ENCODE data around the gene CTBP2.

The CTBP2 gene

DNA sequence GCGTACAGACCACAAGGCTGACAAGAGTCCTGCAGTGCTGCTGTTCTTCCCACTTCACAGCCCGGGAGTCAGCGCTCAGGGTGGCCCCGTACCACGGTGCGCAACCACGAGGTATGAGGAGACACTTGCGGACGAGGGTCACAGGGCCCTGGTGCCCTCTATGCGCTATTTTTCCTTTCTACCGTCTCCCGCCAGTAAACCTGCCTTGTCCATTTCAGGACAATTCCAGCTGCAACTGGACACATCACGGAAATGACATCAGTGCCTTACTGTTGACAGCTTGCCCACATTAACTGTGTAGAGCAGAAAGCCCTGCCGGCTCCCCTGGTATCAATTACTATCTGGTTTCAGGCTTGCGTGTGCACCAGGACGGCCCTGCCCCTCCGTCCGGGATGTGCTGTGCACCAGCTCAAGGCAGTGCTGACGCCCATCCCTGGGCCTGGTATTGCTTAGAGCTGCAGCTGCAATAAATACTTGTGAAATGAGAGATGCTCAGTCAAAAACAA is 153.4 kb downstream of the CTBP2 start:
- Histone ChIP-seq H2AFZ (ENCODE audit: low read length) (no peak overlapping the region), H4K20me1 (ENCODE audit: insufficient read depth, low read length) (no peaks in the 10 kb centered on the region), H3K9me3 (replicated peaks; ENCODE audit: insufficient read depth, low read length) (no peaks in the 10 kb centered on the region), H3K27me3 (replicated peaks; ENCODE audit: insufficient read depth, low read length) (peaks cover 96% of the 10 kb centered on the region), H3K4me3 (ENCODE audit: low read length) (no peak overlapping the region), H3K9ac (ENCODE audit: low read length) (no peak overlapping the region), H3F3A (ENCODE audit: insufficient read depth, low read length) (no peaks in the 10 kb centered on the region), H3K36me3 (replicated peaks; ENCODE audit: insufficient read depth, low read length) (no peaks in the 10 kb centered on the region), H3K4me2 (ENCODE audit: low read depth, low read length) (no peak overlapping the region), H3K79me2 (ENCODE audit: low read length) (no peaks in the 10 kb centered on the region), H3K9me2 (replicated peaks; ENCODE audit: insufficient read depth, low read length) (no peaks in the 10 kb centered on the region), H3K4me1 (ENCODE audit: low read length) (no peaks in the 10 kb centered on the region), H3K27ac (ENCODE audit: low read length) (no peak overlapping the region)
- TF ChIP-seq EZH2 (optimal IDR thresholded peaks at IDR 0.05; ENCODE audit: low read depth, low read length): no peak
- no peak for TF ChIP-seq EZH2phosphoT487 (IDR thresholded peaks at IDR 0.05; ENCODE audit: low read length)
- TF ChIP-seq, protein P1, sequence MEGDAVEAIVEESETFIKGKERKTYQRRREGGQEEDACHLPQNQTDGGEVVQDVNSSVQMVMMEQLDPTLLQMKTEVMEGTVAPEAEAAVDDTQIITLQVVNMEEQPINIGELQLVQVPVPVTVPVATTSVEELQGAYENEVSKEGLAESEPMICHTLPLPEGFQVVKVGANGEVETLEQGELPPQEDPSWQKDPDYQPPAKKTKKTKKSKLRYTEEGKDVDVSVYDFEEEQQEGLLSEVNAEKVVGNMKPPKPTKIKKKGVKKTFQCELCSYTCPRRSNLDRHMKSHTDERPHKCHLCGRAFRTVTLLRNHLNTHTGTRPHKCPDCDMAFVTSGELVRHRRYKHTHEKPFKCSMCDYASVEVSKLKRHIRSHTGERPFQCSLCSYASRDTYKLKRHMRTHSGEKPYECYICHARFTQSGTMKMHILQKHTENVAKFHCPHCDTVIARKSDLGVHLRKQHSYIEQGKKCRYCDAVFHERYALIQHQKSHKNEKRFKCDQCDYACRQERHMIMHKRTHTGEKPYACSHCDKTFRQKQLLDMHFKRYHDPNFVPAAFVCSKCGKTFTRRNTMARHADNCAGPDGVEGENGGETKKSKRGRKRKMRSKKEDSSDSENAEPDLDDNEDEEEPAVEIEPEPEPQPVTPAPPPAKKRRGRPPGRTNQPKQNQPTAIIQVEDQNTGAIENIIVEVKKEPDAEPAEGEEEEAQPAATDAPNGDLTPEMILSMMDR (IDR thresholded peaks at IDR 0.05; ENCODE audit: low read length): no peak
- DNase-seq: no peak

DNA sequence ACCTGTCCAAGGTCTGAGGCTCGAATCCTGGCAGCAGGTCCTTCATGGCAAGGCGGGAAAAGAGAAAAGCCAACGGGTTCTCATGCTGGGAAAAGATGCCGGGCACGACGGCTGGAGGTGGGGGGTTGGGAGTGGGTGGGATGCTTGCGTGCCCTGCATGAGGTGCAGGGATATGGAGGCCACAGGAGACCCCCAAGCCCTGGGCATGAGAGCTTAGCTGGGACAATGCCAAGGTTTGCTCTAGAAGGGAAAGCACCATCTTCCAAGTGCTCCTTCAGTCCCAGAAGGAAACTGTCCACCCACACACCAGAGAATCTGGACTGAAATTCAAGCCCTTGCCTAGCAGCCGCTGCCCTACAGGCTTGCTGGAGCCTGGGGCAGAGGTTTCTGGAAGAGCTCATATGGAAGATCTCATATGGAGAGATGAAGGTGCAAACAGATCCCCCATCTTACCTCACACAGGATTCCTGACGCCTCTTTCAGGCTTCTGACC is 154.1 kb downstream of the CTBP2 start:
- TF ChIP-seq, protein P1 (IDR thresholded peaks at IDR 0.05; ENCODE audit: low read length): no peak
- TF ChIP-seq EZH2phosphoT487 (IDR thresholded peaks at IDR 0.05; ENCODE audit: low read length): no peak
- no peak for TF ChIP-seq EZH2 (optimal IDR thresholded peaks at IDR 0.05; ENCODE audit: low read depth, low read length)
- Histone ChIP-seq H3K27me3 (replicated peaks; ENCODE audit: insufficient read depth, low read length) (peaks cover 96% of the 10 kb centered on the region), H3K4me3 (ENCODE audit: low read length) (no peak overlapping the region), H3K9me2 (replicated peaks; ENCODE audit: insufficient read depth, low read length) (no peaks in the 10 kb centered on the region), H3K79me2 (ENCODE audit: low read length) (no peaks in the 10 kb centered on the region), H3K4me2 (ENCODE audit: low read depth, low read length) (no peak overlapping the region), H3K27ac (ENCODE audit: low read length) (no peak overlapping the region), H3K36me3 (replicated peaks; ENCODE audit: insufficient read depth, low read length) (no peaks in the 10 kb centered on the region), H4K20me1 (ENCODE audit: insufficient read depth, low read length) (no peaks in the 10 kb centered on the region), H3K9ac (ENCODE audit: low read length) (no peak overlapping the region), H3K9me3 (replicated peaks; ENCODE audit: insufficient read depth, low read length) (no peaks in the 10 kb centered on the region), H3K4me1 (ENCODE audit: low read length) (no peaks in the 10 kb centered on the region), H2AFZ (ENCODE audit: low read length) (no peak overlapping the region), H3F3A (ENCODE audit: insufficient read depth, low read length) (no peaks in the 10 kb centered on the region)
- DNase-seq: no peak

DNA sequence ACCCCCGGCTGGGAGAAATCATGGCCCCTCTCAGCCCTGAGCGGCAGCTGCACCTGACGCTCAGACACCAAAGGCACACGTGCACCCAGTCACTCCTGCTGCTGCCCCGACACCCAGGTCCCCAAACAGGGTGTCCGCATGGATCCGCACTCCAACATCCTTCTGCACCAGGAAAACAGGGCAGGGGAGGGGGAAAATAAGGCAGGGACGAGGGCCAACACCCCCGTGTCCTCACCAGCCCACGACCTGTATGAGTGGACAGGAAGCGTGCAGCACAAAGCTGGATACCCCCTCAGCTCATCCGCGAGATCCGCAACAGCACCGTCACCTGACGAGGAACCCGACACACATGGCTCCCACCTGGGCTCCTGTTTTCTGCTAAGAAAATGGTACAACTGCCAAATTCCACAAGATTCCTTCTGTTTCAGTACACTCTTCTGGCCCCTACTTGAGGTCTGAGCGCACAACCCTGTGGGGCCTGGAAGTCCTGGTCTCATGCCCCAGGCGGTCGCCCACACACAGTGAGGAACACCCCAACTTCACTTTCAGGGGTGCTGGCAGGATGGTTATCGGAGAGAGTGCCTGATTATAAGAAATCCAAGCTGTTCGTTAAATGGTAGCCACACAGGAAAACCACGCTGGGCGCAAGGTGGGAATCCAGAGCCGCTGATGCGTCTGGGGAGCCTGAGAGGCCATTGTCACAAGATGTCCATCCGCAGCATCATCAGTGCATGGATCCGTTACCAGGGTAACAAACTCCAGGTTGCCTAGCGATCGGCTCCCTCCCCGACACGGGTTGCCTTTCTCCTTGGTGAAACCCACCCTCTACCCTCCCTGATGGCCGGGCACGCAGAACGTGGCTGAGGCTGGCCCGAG is 154.8 kb downstream of the CTBP2 start:
- no peak for DNase-seq
- no peaks in the 10 kb centered on the region for H3K4me1 ChIP-seq (ENCODE audit: low read length)
- H3K4me3 ChIP-seq (ENCODE audit: low read length): no peak overlapping the region
- H3F3A ChIP-seq (ENCODE audit: insufficient read depth, low read length): no peaks in the 10 kb centered on the region
- H2AFZ ChIP-seq (ENCODE audit: low read length): no peak overlapping the region
- H3K36me3 ChIP-seq (replicated peaks; ENCODE audit: insufficient read depth, low read length): no peaks in the 10 kb centered on the region
- no peak overlapping the region for H3K9ac ChIP-seq (ENCODE audit: low read length)
- H4K20me1 ChIP-seq (ENCODE audit: insufficient read depth, low read length): no peaks in the 10 kb centered on the region
- no peak overlapping the region for H3K4me2 ChIP-seq (ENCODE audit: low read depth, low read length)
- H3K9me3 ChIP-seq (replicated peaks; ENCODE audit: insufficient read depth, low read length): no peaks in the 10 kb centered on the region
- H3K27me3 ChIP-seq (replicated peaks; ENCODE audit: insufficient read depth, low read length): peaks cover 96% of the 10 kb centered on the region
- TF ChIP-seq, protein P1 (IDR thresholded peaks at IDR 0.05; ENCODE audit: low read length): no peak
- TF ChIP-seq EZH2phosphoT487 (IDR thresholded peaks at IDR 0.05; ENCODE audit: low read length) (no peak), EZH2 (optimal IDR thresholded peaks at IDR 0.05; ENCODE audit: low read depth, low read length) (no peak)
- no peaks in the 10 kb centered on the region for H3K9me2 ChIP-seq (replicated peaks; ENCODE audit: insufficient read depth, low read length)
- H3K27ac ChIP-seq (ENCODE audit: low read length): no peak overlapping the region
- no peaks in the 10 kb centered on the region for H3K79me2 ChIP-seq (ENCODE audit: low read length)

All from MM.1S (cell line).